Epidermal melanocyte (primary cell): ENCODE measurements around the gene RPS29.

Source experiments
- DNase-seq: peaks from one replicate; pipeline ENCODE4 v3.0.0; 2011; ENCODE audit warnings: low spot score; ENCODE audit not compliant: insufficient read length

The RPS29 gene

DNA sequence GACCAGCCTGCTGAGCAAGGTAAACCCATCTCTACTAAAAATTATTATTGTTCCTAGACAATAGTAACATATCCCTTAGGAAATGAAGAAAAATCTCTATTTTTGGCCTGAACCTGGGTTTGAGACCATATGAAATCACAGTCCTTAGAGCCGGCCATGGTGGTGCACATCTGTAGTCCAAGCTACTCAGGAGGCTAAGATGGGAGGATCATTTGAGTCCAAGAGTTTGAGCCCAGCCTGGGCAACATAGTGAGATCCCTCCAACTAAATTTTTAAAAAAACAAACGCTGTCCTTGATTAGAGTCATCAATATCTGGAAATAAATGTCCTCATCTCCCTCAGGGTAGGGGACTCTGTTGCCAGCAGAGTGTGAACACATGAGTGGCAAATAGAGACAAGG is 34.6 kb downstream of the RPS29 start:
- no peak for DNase-seq

DNA sequence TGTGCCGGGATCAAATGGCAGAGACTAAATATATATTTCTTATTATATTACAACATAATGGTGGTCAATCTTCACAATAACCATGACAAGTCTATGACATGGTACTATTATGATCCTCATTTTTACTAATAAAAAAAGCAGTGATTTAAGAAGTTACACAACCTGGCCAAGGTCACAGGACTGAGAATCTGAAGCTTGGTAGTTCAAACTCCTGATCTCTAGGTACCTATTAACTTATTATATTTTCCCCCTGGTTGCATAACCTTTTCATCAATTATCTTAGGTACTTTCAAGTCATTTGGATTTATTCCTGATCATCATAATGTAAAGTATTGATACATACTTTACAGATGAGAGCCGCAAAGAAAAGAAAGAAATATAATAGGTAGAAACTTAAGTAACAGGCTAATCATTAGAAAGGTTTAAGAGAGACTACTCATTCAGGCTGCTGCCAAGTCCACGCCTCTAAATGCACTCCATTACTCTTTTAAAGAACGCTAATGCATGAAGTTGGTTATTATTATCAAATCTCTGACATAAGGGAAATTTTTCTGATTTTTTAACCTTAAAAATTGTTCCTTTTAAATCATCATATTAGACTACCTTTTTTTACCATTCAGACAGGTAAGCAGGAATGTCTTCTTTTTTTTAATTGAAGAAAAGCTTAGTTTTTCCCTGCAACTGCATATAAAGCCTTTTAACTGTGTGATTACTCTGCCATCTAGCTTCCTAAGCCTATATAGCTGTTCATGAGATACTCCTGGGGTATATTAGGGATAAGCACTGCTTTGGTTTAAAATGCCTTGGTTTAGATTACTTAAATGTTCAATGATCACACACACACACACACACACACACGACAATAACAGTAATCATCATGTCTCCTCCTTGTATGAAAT is 35.6 kb downstream of the RPS29 start:
- no peak for DNase-seq

DNA sequence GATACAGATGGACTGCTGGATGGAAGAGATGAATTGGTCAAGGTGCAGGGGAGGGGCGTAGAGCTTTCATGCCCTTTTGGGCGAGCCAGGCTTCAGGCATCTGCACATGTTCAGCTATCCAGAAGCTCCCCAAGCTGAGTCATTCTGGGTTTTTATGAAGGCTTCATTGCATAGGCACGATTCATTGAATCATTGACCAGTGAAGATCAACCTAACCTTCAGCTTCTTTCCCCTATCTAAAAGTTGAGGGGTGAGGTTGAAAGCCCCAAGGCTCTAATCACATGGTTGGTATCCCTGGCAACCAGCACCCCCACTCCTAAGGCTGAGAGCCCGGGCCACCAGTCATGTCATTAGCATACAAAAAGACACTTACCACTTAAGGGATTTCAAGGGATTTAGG is 36.3 kb downstream of the RPS29 start:
- DNase-seq = no peak

DNA sequence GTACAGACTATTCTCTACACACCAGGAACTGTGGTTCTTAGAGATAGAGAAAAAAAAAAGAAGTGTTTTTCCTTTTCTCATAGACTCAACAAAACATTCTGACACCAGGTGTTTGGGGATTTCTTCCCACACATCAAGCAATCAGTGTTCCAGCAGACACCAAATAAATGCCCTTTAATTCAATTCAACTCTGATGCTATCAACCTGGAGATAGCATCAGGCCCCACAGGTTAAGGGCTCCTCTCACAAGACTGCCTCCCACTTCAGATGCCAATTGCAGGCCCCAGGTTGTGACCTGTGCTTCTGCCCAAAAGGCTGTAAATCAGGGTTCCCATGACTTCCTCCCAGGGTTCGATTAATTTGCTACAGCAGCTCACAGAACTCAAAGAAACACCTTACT is 36.7 kb downstream of the RPS29 start:
- DNase-seq = no peak

DNA sequence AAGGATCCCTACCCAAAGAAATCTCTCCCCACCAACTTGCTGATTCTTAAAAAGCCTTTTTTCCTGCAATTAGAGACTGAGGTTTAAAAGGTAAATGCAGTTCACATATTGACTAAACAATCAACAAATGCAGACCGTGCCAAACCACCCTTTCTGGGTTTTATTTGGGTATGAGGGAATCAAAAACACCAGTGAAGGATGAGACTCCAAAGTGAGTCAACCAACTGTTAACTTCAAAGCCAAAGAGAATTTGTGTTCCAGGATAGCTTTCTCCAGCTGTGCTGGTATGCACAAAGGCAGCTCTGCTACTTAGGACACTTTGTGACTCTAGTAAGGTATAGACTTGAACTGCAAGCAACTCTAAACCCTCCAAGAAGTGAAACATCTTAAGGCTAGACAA is 39.4 kb downstream of the RPS29 start:
- no peak for DNase-seq

DNA sequence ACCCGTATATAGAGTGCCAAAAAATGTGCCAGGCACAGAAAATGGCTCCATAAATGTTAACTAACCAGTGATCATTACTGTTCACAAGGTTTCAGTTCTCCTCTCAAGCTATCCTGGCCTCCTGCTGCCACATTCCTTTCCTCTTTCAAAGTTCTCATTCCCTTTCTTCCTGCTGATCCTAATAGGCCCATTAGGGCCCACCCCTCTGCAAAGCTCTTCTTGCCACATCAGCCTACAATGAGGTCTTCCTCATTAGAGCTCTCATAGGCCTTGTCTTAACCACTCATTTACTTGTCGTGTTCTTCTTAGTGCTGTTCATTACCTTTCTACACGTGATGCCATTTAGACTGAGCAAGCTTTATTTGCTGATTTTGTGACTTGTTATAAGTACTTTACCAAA is 40.5 kb downstream of the RPS29 start:
- DNase-seq = no peak

DNA sequence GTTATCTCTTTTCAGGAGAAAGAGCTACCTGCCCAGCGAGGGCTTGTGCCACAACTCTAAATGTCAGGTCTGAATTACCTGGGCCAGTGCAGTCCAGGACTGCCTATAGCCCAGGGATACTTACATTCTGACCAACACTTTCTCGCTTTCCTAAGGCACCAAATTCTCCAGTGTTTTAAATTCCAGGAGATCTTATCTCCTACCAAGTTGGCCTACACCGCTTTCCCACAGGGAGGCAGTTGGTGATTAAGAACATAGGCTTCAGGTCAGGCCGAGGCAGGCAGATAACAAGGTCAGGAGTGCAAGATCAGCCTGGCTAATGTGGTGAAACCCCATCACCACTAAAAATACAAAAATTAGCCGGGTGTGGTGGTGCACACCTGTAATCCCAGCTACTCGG is 41.1 kb downstream of the RPS29 start:
- no peak for DNase-seq

DNA sequence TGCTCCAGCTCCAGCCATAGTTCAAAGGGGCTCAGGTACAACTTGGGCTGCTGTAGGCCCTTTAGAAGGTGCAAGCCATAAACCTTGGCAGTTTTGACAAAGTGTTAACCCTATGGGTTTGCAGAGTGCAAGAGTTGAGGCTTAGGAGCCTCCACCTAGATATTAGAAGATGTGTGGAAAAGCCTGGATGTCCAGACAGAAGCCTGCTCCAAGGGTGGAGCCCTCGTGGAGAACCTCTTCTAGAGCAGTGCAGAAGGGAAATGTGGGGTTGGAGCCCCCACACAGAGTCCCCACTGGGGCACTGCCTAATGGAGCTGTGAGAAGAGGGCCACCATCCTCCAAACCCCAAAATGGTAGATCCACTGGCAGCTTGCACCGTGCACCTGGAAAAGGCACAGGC is 45.1 kb downstream of the RPS29 start:
- DNase-seq = no peak

DNA sequence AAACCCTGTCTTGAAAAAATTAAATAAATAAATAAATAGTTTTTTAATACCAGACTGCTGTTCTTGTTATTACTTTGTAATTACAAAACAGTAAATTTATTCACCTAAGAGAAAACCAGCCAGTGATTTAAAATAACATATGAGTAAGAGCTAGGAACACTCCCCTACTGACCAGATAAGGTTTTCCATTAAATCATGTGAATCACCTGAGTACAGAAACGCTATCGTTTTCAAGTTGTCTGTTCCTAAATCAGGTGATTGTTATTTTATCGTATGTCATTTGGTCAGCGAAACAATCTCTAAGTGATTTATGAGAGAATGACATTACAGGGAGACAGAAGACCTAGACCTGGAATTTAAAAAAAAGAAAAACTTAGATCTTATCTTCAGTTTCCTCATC is 47.3 kb downstream of the RPS29 start:
- no peak for DNase-seq
